GM19099 (cell line): ENCODE results near the gene ISLR.

Experiments
- POLR2A ChIP-seq: IDR thresholded peaks from 3 replicates; pipeline ENCODE4 v1.6.1; 2011; ENCODE audit warnings: low read depth; ENCODE audit not compliant: insufficient read length; ENCODE audit errors: extremely low read depth

Gene ISLR

GRCh38 chr15:74173380-74174218, at the start of gene ISLR:
ISLR (plus strand) TSS chr15:74173710; CDS start chr15:74174859, 1,149 bp downstream.
- no peak for TF ChIP-seq POLR2A

GRCh38 chr15:74124196-74124595, 49.3 kb upstream of the ISLR start:
- TF ChIP-seq POLR2A, result no peak

- no peak for TF ChIP-seq POLR2A
These were observed 48.8 kb upstream of the ISLR start for GRCh38 chr15:74124759-74125158.

GRCh38 chr15:74127255-74127953, 46.1 kb upstream of the ISLR start:
- no peak for TF ChIP-seq POLR2A

GRCh38 chr15:74127954-74128784, 45.3 kb upstream of the ISLR start:
- TF ChIP-seq POLR2A, result no peak

GRCh38 chr15:74128785-74129585, 44.5 kb upstream of the ISLR start:
- TF ChIP-seq POLR2A, result no peak

GRCh38 chr15:74129586-74130154, 43.8 kb upstream of the ISLR start:
- no peak for TF ChIP-seq POLR2A

DNA sequence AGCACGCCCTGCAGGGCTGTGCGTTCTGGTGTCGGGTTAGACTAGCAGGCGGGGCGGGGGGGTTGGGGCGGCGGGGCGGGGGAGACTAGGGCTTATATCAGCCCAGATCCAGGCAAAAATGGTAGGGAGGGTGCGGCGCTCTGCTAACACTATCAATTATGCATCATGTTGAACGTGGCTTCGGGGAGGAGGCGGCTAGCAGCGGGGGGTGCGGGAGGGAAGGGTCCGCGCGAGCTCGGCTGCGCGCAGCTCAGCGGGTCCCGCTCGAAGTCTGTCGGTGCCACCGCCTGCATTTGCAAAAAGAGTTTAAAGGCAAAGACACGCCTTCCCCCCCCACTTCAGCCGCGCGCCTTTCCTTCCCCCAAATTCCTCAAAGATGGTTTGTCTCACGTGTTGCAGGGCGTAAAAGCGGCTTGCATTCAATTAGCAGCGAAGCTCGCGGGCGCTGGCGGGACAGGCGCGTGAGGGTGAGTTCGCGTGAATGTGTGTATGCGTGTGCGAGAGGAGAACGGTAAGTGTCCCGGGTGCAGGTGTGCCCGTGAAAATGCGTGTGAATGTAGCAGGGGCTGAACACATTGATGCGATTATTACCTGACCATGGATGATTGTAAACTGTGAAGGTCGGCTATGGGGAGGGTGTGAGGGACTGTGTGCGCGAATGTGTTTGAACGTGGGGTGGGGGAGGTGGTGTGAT, 43.2 kb upstream of the ISLR start, which contains the start of gene ISLR2:
Gene ISLR2, plus strand, starts transcription at position 432 of the 694 bp plus-strand sequence. CDS start 2,169 bp downstream, outside the sequence.
- no peak for TF ChIP-seq POLR2A

DNA sequence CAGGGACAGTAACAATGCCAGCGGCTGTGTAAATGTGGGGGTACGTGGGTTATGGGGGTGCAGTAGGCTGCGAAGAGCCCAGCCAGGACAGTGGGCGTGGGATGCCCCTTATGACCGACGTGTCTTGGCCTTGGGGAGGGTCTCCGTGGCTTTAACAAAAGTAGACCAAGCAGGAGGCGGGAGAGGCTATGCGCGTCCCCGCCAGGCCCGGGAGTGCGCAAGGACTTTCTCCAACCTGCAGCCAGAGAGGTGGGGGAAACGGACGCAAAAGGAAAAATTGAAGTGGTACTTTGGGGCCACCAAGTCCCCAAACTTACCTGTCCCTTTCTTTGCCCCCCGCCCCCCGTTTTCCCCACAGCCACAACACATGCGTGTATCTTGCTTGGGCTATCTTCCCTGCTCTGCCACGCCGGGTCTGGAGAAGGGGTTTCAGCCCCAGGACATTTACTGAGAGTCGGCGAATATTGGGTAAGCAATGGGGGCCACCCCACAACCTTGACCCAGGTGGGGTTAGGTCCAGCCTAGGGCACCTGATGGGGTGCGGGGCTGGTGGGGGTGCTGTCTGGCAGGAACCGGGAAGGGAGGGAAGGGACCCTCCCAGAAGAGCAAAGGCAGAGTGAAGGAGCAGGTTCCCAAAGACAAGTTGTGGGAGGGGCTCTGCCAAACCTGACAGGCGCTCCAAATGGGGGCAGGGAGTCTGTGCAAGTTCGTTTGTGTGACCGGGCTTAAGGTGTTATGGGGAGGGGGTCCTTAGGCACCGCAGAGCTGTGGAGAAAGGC, 42.5 kb upstream of the ISLR start:
- no peak for TF ChIP-seq POLR2A

DNA sequence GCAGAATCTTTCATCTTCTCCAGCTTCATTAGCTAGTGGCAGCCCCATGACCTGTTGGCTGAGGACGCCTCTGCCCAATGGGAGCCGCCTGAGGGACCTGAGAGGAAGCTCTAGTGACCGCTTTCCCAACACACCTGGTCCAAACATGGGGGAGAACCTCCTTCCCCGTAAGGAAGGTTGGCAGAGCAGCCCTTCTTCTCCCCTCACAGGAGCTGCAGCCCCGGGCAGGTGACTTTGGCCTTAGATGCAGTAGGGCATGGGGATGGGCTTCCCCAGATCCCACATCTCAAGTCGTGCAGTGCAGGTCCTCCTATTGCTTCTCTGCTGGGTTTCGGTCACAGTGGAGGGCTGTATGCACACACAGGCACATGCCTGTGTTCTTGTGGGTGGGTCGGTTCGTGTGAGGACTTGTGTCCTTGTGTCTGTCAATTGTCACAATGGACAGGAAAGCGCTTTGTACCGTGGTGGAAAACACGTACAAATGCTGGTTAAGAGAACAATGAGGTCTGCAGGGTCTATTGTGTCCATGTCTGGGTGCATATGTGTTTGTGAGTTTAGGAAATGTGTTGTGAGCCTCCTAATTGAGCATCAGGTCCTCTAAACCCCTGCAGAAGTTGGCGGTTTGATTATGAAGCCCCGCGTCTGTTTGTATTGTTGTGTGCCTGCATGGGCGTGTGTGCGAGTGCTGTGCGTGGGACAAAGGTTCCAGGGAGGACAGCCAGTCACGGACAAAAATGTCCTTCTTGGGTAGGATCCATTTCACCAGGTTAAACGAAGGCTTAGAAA, 41.7 kb upstream of the ISLR start:
- TF ChIP-seq POLR2A, result no peak

GRCh38 chr15:74132681-74133651, 40.5 kb upstream of the ISLR start:
- no peak for TF ChIP-seq POLR2A
